CD4-positive, alpha-beta T cell treated with Interleukin-15 for 4 hours (primary cell): ENCODE results near the gene TRAF3IP3.

Experiments
- DNase-seq: peaks from one replicate; pipeline ENCODE4 v3.0.0-alpha.2; 2020; ENCODE audit warnings: low spot score

TRAF3IP3 gene

DNA sequence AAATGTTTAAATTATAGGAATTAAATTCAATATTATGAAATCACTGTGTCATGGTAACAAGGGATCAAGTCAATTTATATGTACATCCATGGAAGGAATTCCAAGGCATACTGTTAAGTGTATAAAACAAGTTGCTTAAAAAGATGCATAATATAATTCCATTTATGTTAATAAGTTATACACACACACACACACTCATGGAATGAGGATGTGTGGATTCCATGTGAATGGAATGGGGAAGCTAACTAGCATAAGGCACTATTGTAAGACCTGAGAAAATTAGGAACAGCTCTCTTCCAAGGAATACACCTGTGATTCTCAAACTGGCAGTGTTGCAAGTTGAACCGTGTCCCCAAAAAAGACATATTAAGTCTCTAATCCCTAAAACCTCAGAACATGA, 17.6 kb upstream of the TRAF3IP3 start:
- no peak for DNase-seq

GRCh38 chr1:209741193-209741592, 14.7 kb upstream of the TRAF3IP3 start:
- DNase-seq = no peak

DNA sequence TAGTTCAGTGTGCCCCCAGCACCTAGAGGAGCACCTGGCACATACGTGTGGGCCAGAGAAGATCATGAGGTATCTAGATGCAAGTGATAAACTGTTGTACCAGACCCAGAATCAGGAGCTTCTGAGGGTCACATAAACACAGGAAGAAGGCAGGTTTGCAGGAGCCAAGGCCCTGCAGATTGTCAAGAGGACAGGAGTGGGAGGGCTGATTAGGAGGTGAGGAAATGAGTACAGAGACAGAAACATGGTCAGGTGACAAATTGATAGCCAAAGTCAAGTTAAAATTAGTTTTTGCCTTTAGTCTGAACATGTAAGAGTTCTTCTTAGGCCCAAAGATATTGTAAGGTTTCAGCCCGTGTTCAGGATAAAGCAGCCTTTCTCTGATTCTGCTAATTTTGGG, 14.0 kb upstream of the TRAF3IP3 start:
- DNase-seq = no peak

DNA sequence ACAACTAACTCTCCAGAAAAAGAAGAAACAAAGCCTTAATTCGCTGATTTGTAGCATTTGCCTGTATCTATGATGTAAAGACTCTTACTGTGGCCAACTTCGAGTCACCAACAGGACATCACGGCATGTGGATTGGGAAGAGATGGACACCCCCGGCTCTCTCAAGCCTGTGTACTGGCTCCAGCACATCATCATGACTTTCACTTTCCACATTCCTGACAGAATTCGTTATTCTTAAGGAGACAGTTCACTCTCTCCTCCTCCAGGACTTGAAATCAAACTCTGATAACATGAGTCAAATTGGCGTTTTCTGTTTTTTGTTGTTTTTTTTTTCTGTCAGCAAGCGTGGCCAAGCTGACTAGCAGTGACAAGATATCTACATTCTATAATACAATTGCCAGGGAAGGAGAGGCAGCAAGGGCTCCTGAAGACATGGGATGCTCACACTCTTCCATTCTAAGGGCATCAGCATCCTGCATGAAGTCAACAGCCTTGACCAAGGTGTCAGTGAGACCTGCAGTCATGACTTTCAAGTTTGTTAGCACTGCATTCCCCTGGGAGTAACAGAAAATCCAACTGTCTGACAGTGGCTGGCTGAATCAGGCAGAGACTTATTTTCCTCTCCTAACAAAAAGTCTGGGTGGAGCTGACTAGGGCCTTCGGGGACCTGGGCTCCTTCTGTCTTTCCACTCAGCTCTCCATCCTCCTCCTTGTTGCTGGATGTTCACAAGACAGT, 13.3 kb upstream of the TRAF3IP3 start:
- no peak for DNase-seq

DNA sequence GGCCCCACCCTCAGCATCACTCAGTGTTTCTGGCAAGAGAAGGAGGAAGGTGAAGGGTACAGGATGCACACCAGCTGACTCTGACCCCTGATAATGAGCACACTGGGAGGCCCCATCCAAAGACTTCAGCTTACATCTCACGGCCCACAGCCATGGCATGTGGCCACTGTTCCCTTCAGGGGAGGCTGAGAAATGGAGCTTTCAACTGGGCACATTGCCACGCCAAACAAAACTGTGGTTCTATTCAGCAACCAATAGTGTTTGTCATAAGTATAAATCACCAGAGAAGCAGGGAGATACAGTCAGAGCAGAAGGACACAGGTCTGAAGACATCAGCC, 12.7 kb upstream of the TRAF3IP3 start:
- DNase-seq = no peak

- no peak for DNase-seq
Measured at GRCh38 chr1:209746451-209747165, 9.2 kb upstream of the TRAF3IP3 start.

- DNase-seq = peak; percentile 90
Measured at GRCh38 chr1:209747580-209748262, 8.1 kb upstream of the TRAF3IP3 start.

GRCh38 chr1:209748620-209749019, 7.2 kb upstream of the TRAF3IP3 start:
- DNase-seq = no peak

- DNase-seq = no peak
Measured at GRCh38 chr1:209749205-209749604, 6.6 kb upstream of the TRAF3IP3 start.

- DNase-seq = no peak
Measured at GRCh38 chr1:209749670-209750323, 6.1 kb upstream of the TRAF3IP3 start.

- DNase-seq = peak; percentile 40
Measured at GRCh38 chr1:209751627-209752231, 4.1 kb upstream of the TRAF3IP3 start.

- DNase-seq = no peak
Measured at GRCh38 chr1:209752890-209753289, 3.0 kb upstream of the TRAF3IP3 start.

DNA sequence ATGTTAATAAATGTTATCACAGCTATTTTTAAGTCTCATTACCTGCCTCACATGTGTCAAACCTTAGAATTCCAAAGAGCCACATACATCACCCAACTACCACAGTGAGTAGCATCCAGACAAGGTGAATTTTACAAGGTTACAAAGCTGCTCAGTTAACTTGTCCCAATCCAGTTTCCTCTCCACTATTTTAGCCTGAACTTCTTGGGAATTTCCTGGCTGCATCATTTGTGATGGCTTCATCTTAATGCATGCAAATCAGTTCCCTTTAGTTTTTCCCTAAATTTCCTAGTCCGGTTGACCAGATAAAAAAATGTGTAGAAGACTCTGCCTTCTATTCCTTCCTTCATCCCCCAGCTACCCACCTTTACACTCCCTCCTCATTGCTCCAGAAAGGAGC, 597 bp upstream of the TRAF3IP3 start:
- no peak for DNase-seq

DNA sequence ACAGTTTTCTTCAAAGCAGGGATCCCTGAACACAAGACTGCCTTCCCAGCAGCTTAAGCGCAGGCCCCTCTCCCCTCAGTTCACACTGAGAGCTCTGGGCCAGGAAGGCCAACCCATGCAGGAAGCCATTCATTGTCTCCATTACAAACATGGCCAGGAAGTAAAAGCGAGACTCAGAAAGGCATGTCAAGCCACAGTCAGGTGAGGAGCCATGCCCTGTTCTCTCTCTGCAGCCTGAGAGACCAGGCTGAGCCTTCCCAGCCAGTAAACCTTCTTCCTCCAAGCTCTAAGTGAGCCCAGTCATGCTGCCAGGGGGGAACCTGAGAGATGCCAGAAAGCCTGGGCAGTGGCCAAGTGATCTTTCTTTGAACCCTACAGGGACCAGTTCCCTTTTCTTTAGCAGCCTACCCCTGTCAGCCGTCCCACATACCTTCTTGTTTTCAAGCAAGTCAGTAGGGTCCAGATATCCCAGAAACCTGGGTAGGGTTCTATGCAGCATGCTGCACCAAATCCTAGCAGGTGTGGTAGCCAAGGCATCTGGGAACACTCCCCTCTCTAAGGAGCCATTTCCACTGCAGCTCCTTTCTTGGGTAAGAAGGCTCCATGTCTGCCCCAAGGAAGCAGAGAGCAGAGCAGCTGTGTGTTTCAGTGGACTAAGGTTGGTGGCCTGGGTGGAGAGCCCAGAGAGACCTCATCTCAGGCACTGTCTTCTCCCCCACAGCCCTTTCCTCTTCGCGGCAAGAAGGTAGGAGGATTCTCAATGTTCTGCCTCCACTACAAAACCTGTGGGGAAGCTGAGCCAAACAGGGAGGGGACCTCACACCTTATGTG, 977 bp downstream of the TRAF3IP3 start:
- peak; percentile 42 for DNase-seq

- no peak for DNase-seq
Measured at GRCh38 chr1:209758400-209758799, 2.5 kb downstream of the TRAF3IP3 start.

- no peak for DNase-seq
Measured at GRCh38 chr1:209759829-209760359, 4.0 kb downstream of the TRAF3IP3 start.

- DNase-seq = no peak
Measured at GRCh38 chr1:209761011-209761635, 5.3 kb downstream of the TRAF3IP3 start.

GRCh38 chr1:209766051-209766450, 10.2 kb downstream of the TRAF3IP3 start:
- DNase-seq = no peak

- DNase-seq = no peak
Measured at GRCh38 chr1:209767096-209767495, 11.2 kb downstream of the TRAF3IP3 start.

- DNase-seq = no peak
Measured at GRCh38 chr1:209767706-209768105, 11.9 kb downstream of the TRAF3IP3 start.

DNA sequence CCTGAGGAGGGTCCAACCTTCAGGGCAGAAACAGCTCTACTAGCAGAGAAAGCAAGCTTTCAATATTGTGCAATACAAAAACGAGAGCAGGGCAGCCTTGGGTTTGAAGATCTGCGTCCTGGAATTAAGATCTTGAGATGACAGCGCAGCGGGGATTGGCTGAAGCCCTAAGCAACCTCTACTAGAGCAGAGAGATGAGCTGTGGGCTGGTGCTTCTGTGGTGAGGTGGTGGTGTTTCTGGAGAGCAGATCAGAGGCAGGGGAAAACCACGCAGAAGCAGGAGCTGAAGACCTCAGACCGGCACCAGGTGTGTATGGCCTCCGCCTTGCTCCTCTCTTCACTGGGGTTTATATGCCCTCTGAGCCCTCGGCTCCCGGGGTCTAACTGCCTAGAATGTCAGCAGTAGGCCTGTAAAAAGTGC, 12.5 kb downstream of the TRAF3IP3 start:
- DNase-seq = peak; percentile 86
